GM12878 (cell line): Measurements from ENCODE around the gene LCE2D. TPM values are rescaled to one million over a fixed set of nuclear protein-coding genes. Genes with fewer than 3 reads are reported as not detected.
"Not testable (repeated sequence)": the region's sequence is repeated elsewhere in the genome, so short reads cannot be mapped to it uniquely, and the experiment has no call there.

Experiments
- ATAC-seq: fragments of 200-7000 bp; cut with Tn5 transposase; 3 replicates; pipeline ENCODE4 v1.9.1; 2020; ENCODE audit warnings: mild to moderate bottlenecking, moderate library complexity
- BruUV-seq: library from RNA; stranded (reverse); fragments of 400-500 nt; replicated peaks from 2 replicates; lab custom pipeline; 2021; lab: Mats Ljungman, UMichigan
- CTCF ChIA-PET: fragments of 300-600 bp; sonication (Branson Sonifier 250); formaldehyde crosslinking; extraction: SDS; loops from one replicate; lab custom pipeline; 2021; ENCODE audit warnings: inconsistent platforms; lab: Yijun Ruan, JAX
- POLR2A ChIA-PET: fragments of 350-600 bp; formaldehyde crosslinking; extraction: SDS; loops from one replicate; lab custom pipeline; 2021; ENCODE audit warnings: inconsistent platforms; lab: Charles Lee
- RAD21 ChIA-PET: fragments of 300-600 bp; sonication (Branson Sonifier 250); formaldehyde crosslinking; loops from one replicate; lab custom pipeline; 2023; ENCODE audit warnings: antibody characterized with exemption; ENCODE audit not compliant: unreplicated experiment; lab: Charles Lee
- SMC1A ChIA-PET: fragments of 300-600 bp; sonication (Branson Sonifier 250); formaldehyde crosslinking; loops from one replicate; lab custom pipeline; 2023; ENCODE audit not compliant: unreplicated experiment, uncharacterized antibody; lab: Charles Lee
- DNase-seq: peaks from one replicate; pipeline ENCODE4 v3.0.0-alpha.2; 2011; ENCODE audit warnings: low read depth, low spot score
- FAIRE-seq: peaks from 3 replicates; lab custom pipeline; 2011; peaks lifted over from hg19 to GRCh38; lab: Jason Lieb, UNC
- H2AFZ ChIP-seq: 2 replicates; pipeline ENCODE4 v1.6.0; 2011; ENCODE audit warnings: low read depth, low read length, control low read depth; ENCODE audit not compliant: control insufficient read depth
- H3K27ac ChIP-seq: 2 replicates; pipeline ENCODE4 v1.5.1; 2011; ENCODE audit warnings: control low read depth; ENCODE audit not compliant: control insufficient read depth, insufficient read depth
- H3K27me3 ChIP-seq, 2 experiments: replicated peaks in 1 of 2; 2 replicates each; pipeline versions ENCODE4 v1.6.0 to v1.6.1; 2011; ENCODE audit warnings: low read length in 1 of 2; ENCODE audit not compliant: control insufficient read depth in 2 of 2, insufficient read depth in 2 of 2
- H3K36me3 ChIP-seq, 2 experiments: 2 replicates each; pipeline ENCODE4 v1.5.1; 2011; ENCODE audit warnings: low read length in 1 of 2; ENCODE audit not compliant: control insufficient read depth in 2 of 2, insufficient read depth in 2 of 2
- H3K4me1 ChIP-seq: 2 replicates; pipeline ENCODE4 v1.6.1; 2011; ENCODE audit warnings: mild to moderate bottlenecking, low read length, moderate library complexity, mixed read lengths; ENCODE audit not compliant: control insufficient read depth, insufficient read depth
- H3K4me2 ChIP-seq: 2 replicates; pipeline ENCODE4 v1.6.0; 2011; ENCODE audit warnings: control low read depth; ENCODE audit not compliant: control insufficient read depth, insufficient read depth
- H3K4me3 ChIP-seq: fragments of 200-600 bp; sonication (generic); 2 replicates; pipeline ENCODE4 v1.5.1; 2016
- H3K79me2 ChIP-seq: 2 replicates; pipeline ENCODE4 v1.6.0; 2011; ENCODE audit warnings: low read length; ENCODE audit not compliant: control insufficient read depth, insufficient read depth
- H3K9ac ChIP-seq: 2 replicates; pipeline ENCODE4 v1.8.0; 2011; ENCODE audit warnings: low read length, control low read depth, mixed read lengths; ENCODE audit not compliant: control insufficient read depth, insufficient read depth
- H3K9me3 ChIP-seq: replicated peaks from 3 replicates; pipeline ENCODE4 v1.5.1; 2011; ENCODE audit warnings: mild to moderate bottlenecking, low read length; ENCODE audit not compliant: control insufficient read depth, insufficient read depth
- H4K20me1 ChIP-seq: 2 replicates; pipeline ENCODE4 v1.6.0; 2011; ENCODE audit not compliant: control insufficient read depth, insufficient read depth
- BHLHE40 ChIP-seq, 2 experiments: fragments of 450-650 bp in 1 of 2; IDR thresholded peaks; 2 replicates each; pipeline ENCODE4 v1.6.1; 2011 to 2017; ENCODE audit warnings: low read depth in 2 of 2, borderline replicate concordance in 1 of 2, improper control_type of control experiment in 1 of 2, low read length in 1 of 2, mild to moderate bottlenecking in 1 of 2
- GABPA ChIP-seq: IDR thresholded peaks from 2 replicates; pipeline ENCODE4 v1.6.1; 2014; ENCODE audit warnings: antibody characterized with exemption, low read depth, mild to moderate bottlenecking, inconsistent platforms
- MYC ChIP-seq: IDR thresholded peaks from 2 replicates; pipeline ENCODE4 v1.6.1; 2011; ENCODE audit warnings: mild to moderate bottlenecking, low read length, moderate library complexity, inconsistent platforms; ENCODE audit not compliant: insufficient read depth, insufficient replicate concordance, insufficient read length, severe bottlenecking
- PML ChIP-seq: IDR thresholded peaks from 2 replicates; pipeline ENCODE4 v1.6.1; 2012; ENCODE audit warnings: low read length, inconsistent platforms
- POLR2A ChIP-seq: IDR thresholded peaks from 2 replicates; pipeline ENCODE4 v1.6.1; 2011; ENCODE audit warnings: low read depth, mild to moderate bottlenecking, low read length
- POLR2AphosphoS5 ChIP-seq: IDR thresholded peaks from 2 replicates; pipeline ENCODE4 v1.6.1; 2011; ENCODE audit warnings: mild to moderate bottlenecking, low read length, inconsistent platforms
- RCOR1 ChIP-seq: conservative IDR thresholded peaks from 2 replicates; pipeline ENCODE4 v1.6.1; 2012; ENCODE audit warnings: low read depth, low read length, improper control_type of control experiment
- RUNX3 ChIP-seq: IDR thresholded peaks from 2 replicates; pipeline ENCODE4 v1.6.1; 2012; ENCODE audit warnings: low read length, inconsistent platforms
- SMAD1 ChIP-seq: fragments of 450-650 bp; IDR thresholded peaks from 2 replicates; pipeline ENCODE4 v1.6.1; 2018; ENCODE audit warnings: mild to moderate bottlenecking, low read depth; ENCODE audit not compliant: partially characterized antibody
- SREBF1 ChIP-seq: IDR thresholded peaks from 2 replicates; pipeline ENCODE4 v1.6.1; 2012; ENCODE audit warnings: mild to moderate bottlenecking, low read length
- TBL1XR1 ChIP-seq: IDR thresholded peaks from 2 replicates; pipeline ENCODE4 v1.6.1; 2012; ENCODE audit warnings: low read depth, low read length, improper control_type of control experiment
- ZNF207 ChIP-seq: fragments of 450-650 bp; IDR thresholded peaks from 2 replicates; pipeline ENCODE4 v1.6.1; 2014; ENCODE audit warnings: antibody characterized with exemption, mild to moderate bottlenecking, borderline replicate concordance
- WGBS: methylation state at CpG from one replicate; pipeline ENCODE4 v1.1.6; 2016; ENCODE audit warnings: low lambda C conversion rate; ENCODE audit not compliant: insufficient replicate concordance, insufficient coverage; ENCODE audit errors: missing lambda C conversion rate; 5-methylcytosine and 5-hydroxymethylcytosine counted together
- in situ Hi-C: fragments of 300-500 bp; cut with MboI; formaldehyde crosslinking; loops from 9 replicates; pipeline ENCODE4 v1.14.3; 2018; ENCODE audit warnings: mixed read lengths
- intact Hi-C: fragments of 100-400 bp; cut with micrococcal nuclease; formaldehyde crosslinking; loops from one replicate; pipeline ENCODE4 v1.14.2; 2022; ENCODE audit not compliant: unreplicated experiment
- polyA plus RNA-seq, 11 experiments: library from polyadenylated mRNA; depleted of rRNA in 4 of 11; unstranded in 6 of 11; stranded (reverse) in 5 of 11; fragments of >200 nt; fragmentation: Nextera tagmentation in 4 of 11; fragmentation: Illumina TruSeq in 1 of 11; extraction: Ambion mirVana in 4 of 11; extraction: Trizol in 1 of 11; gene quantifications; 1 replicate in 1 of 11; 2 replicates in 10 of 11; pipeline versions ENCODE4 v1.2.1 to v1.2.3, GENCODE V29; 2011 to 2016; ENCODE audit warnings: inconsistent platforms in 2 of 11, missing spikeins in 2 of 11, low read depth in 1 of 11
- total RNA-seq, 4 experiments: library from RNA; depleted of rRNA in 3 of 4; stranded (reverse); fragments of >200 nt in 3 of 4; fragmentation: Illumina TruSeq in 1 of 4; extraction: Trizol in 1 of 4; gene quantifications; 2 replicates each; pipeline versions ENCODE4 v1.2.1 to v1.2.3, GENCODE V29; 2013 to 2021
- TF ChIP-seq, protein P1 (sequence below): IDR thresholded peaks from 2 replicates; pipeline ENCODE4 v1.6.1; 2011; ENCODE audit warnings: borderline replicate concordance, low read depth, mild to moderate bottlenecking, moderate library complexity, mixed read lengths, low read length; ENCODE audit not compliant: insufficient read depth; ENCODE audit errors: extremely low read length

Gene LCE2D
- total and polyA plus RNA-seq, 10 of the 15 experiments (the other 5 are each of a cell fraction or from before 2014, with no cell fraction given), result not detected

DNA sequence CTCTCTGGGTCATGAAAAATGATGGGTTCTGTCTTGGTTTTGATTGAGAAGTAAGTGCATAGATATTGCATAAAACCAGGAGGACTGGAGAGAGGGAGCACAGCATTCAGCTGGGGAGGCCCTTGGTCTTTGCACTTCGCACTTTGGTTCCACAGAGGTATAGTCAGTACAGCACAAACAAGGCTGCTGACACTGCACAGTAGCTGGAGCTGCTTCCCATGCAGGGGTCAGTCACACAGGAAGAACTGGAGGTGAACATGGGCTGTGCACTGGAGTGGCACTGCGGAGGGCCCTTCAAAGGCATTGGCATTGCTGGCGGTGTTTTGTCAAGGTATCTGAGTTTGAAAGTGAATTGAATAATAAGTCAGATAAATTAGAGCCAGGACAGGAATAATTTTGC lies 4.5 kb upstream of the LCE2D start:
- H2AFZ ChIP-seq, result no peak overlapping the region
- H3K36me3 ChIP-seq, result no peaks in the 10 kb centered on the region
- no peak overlapping the region for H3K27ac ChIP-seq
- no peaks in the 10 kb centered on the region for H3K9me3 ChIP-seq
- FAIRE-seq (no peak), ATAC-seq (no peak), DNase-seq (no peak)
- RAD21 ChIA-PET, result no interaction called here
- no peak overlapping the region for H3K9ac ChIP-seq
- POLR2A ChIA-PET, result no interaction called here
- no peaks in the 10 kb centered on the region for H3K79me2 ChIP-seq
- no TSS peak for BruUV-seq
- intact Hi-C loops, result loop anchor here (10.0 kb wide), 1 partner anchor 536 kb away; no protein-coding TSS in a partner anchor
- SMC1A ChIA-PET, result no interaction called here
- no peaks in the 10 kb centered on the region for H3K4me1 ChIP-seq
- CTCF ChIA-PET, result interaction anchor here (1.1 kb wide), 1 partner anchor 534 kb away, joined by 3 read pairs; no protein-coding TSS in a partner anchor
- in situ Hi-C loops, result loop anchor here (5.0 to 10.0 kb wide), 2 partner anchors 269 to 566 kb away; no protein-coding TSS in a partner anchor
- WGBS, result 18% methylated on average over 3 of the region's 3 CpGs
- TF ChIP-seq ZNF207, result no peak
- TF ChIP-seq MYC, result no peak
- TF ChIP-seq PML, result no peak
- TF ChIP-seq RUNX3, result no peak
- no peak for TF ChIP-seq SREBF1
- no peak for TF ChIP-seq TBL1XR1
- TF ChIP-seq SMAD1, result no peak
- TF ChIP-seq RCOR1, result no peak
- TF ChIP-seq, protein P1, sequence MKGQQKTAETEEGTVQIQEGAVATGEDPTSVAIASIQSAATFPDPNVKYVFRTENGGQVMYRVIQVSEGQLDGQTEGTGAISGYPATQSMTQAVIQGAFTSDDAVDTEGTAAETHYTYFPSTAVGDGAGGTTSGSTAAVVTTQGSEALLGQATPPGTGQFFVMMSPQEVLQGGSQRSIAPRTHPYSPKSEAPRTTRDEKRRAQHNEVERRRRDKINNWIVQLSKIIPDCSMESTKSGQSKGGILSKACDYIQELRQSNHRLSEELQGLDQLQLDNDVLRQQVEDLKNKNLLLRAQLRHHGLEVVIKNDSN, result no peak
- TF ChIP-seq GABPA, result no peak
- TF ChIP-seq POLR2A, result no peak
- TF ChIP-seq POLR2AphosphoS5, result no peak
- no peak for TF ChIP-seq BHLHE40 (IDR thresholded peaks at IDR 0.05; ENCODE audit: borderline replicate concordance in 1 of 2, low read depth in 2 of 2, low read length in 1 of 2)
- H3K4me2 ChIP-seq, result no peak overlapping the region
- no peaks in the 10 kb centered on the region for H4K20me1 ChIP-seq
- H3K27me3 ChIP-seq, result peaks cover 0 to 9% of the 10 kb centered on the region in 2 experiments; a peak in 3 of 4 replicates
- no peak overlapping the region for H3K4me3 ChIP-seq

DNA sequence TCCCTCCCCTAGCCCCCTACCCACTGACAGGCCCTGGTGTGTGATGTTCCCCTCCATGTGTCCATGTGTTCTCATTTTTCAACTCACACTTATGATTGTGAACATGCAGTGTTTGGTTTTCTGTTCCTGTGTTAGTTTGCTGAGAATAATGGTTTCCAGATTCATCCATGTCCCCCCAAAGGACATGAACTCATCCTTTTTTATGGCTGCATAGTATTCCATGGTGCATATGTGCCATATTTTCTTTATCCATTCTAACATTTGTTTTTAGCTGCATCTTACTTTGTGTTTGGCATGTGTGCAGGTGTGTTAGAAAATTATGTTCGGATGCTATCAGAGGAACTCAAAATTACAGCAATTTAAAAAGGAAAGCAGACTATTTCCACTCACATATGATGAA lies 3.0 kb downstream of the LCE2D start:
- RAD21 ChIA-PET, H3K9ac ChIP-seq, H4K20me1 ChIP-seq, H3K36me3 ChIP-seq, H3K9me3 ChIP-seq, H3K4me1 ChIP-seq, DNase-seq, H3K27ac ChIP-seq, H3K4me2 ChIP-seq, FAIRE-seq, POLR2A ChIA-PET, H2AFZ ChIP-seq, H3K4me3 ChIP-seq, H3K79me2 ChIP-seq, ATAC-seq, SMC1A ChIA-PET, H3K27me3 ChIP-seq, in situ Hi-C loops, intact Hi-C loops, BruUV-seq: not testable (repeated sequence)
- 25% methylated on average over 1 of the region's 1 CpG for whole genome bisulfite sequencing
- CTCF ChIA-PET, result interaction anchor here (0.7 kb wide), 1 partner anchor 23 kb away, joined by 3 read pairs; no protein-coding TSS in a partner anchor
